Suprapubic skin (tissue), 4 donors: ENCODE data around the gene CADPS. TPM values are rescaled to one million over a fixed set of nuclear protein-coding genes. Genes with fewer than 3 reads are reported as not detected.

Experiments used
- DNase-seq, 2 donors: peaks; one replicate each; pipeline ENCODE4 v3.0.0-alpha.2; 2019; ENCODE audit warnings: low spot score in 2 of 2
- H3K27ac ChIP-seq: fragments of 200-600 bp; sonication (generic); one replicate; pipeline ENCODE4 v1.5.1; 2019
- H3K27me3 ChIP-seq: fragments of 200-600 bp; sonication (generic); one replicate; pipeline ENCODE4 v1.5.1; 2019
- H3K36me3 ChIP-seq: fragments of 200-600 bp; sonication (generic); one replicate; pipeline ENCODE4 v1.5.1; 2019
- H3K4me1 ChIP-seq: fragments of 200-600 bp; sonication (generic); one replicate; pipeline ENCODE4 v1.5.1; 2019
- H3K4me3 ChIP-seq: fragments of 200-600 bp; sonication (generic); one replicate; pipeline ENCODE4 v1.5.1; 2019; ENCODE audit warnings: mild to moderate bottlenecking
- H3K9me3 ChIP-seq: fragments of 200-600 bp; sonication (generic); one replicate; pipeline ENCODE4 v1.5.1; 2019
- CTCF ChIP-seq, 2 donors: fragments of 200-600 bp in 1 of 2; fragments of 450-650 bp in 1 of 2; sonication (generic) in 1 of 2; IDR thresholded peaks; one replicate each; pipeline ENCODE4 v1.5.1; 2016 to 2019; ENCODE audit warnings: antibody characterized with exemption in 2 of 2, mild to moderate bottlenecking in 1 of 2, moderate library complexity in 1 of 2
- EP300 ChIP-seq: sonication (generic); formaldehyde crosslinking; IDR thresholded peaks from one replicate; pipeline ENCODE4 v1.6.1; 2017; ENCODE audit warnings: antibody characterized with exemption
- POLR2A ChIP-seq, 2 donors: fragments of 450-650 bp; IDR thresholded peaks; one replicate each; pipeline ENCODE4 v1.6.1; 2017; ENCODE audit warnings: antibody characterized with exemption in 2 of 2, mild to moderate bottlenecking in 2 of 2, moderate library complexity in 2 of 2
- POLR2AphosphoS5 ChIP-seq, 3 donors: sonication (generic); formaldehyde crosslinking; IDR thresholded peaks; one replicate each; pipeline ENCODE4 v1.6.1; 2017; ENCODE audit warnings: antibody characterized with exemption in 3 of 3
- WGBS: methylation state at CpG from one replicate; pipeline ENCODE4 v1.1.5; 2018; 5-methylcytosine and 5-hydroxymethylcytosine counted together
- total RNA-seq, 4 donors: library from RNA; depleted of rRNA; stranded (reverse); fragments of >200 nt; gene quantifications; one replicate each; pipeline ENCODE4 v1.1.0, GENCODE V29; 2016

The CADPS gene
- total RNA-seq, 4 donors from 2014 or later: 0.57 to 3.8 (median 3.0) TPM

GRCh38 chr3:62602129-62602770 is 273.0 kb downstream of the CADPS start:
- Histone ChIP-seq H3K36me3 (no peaks in the 10 kb centered on the region), H3K27ac (peak overlapping the region; percentile 0), H3K4me1 (peaks cover 20% of the 10 kb centered on the region), H3K27me3 (no peaks in the 10 kb centered on the region), H3K4me3 (no peak overlapping the region), H3K9me3 (no peaks in the 10 kb centered on the region)
- no peak for TF ChIP-seq EP300
- TF ChIP-seq CTCF (IDR thresholded peaks at IDR 0.05): no peak
- no peak for TF ChIP-seq POLR2A (IDR thresholded peaks at IDR 0.05)
- no peak for TF ChIP-seq POLR2AphosphoS5 (IDR thresholded peaks at IDR 0.05)
- WGBS: 63% methylated on average over 10 of the region's 10 CpGs
- no peak for DNase-seq

GRCh38 chr3:62601238-62602070 is 273.8 kb downstream of the CADPS start:
- H3K4me1 ChIP-seq: peaks cover 19% of the 10 kb centered on the region
- no peaks in the 10 kb centered on the region for H3K27me3 ChIP-seq
- 53% methylated on average over 7 of the region's 7 CpGs for WGBS
- H3K27ac ChIP-seq: no peak overlapping the region
- no peaks in the 10 kb centered on the region for H3K36me3 ChIP-seq
- H3K4me3 ChIP-seq: no peak overlapping the region
- TF ChIP-seq POLR2AphosphoS5 (IDR thresholded peaks at IDR 0.05): no peak
- TF ChIP-seq EP300: no peak
- no peak for TF ChIP-seq POLR2A (IDR thresholded peaks at IDR 0.05)
- TF ChIP-seq CTCF (IDR thresholded peaks at IDR 0.05): no peak
- H3K9me3 ChIP-seq: no peaks in the 10 kb centered on the region
- no peak for DNase-seq

- DNase-seq: no peak
- Histone ChIP-seq H3K4me3 (no peak overlapping the region), H3K27me3 (no peaks in the 10 kb centered on the region), H3K9me3 (no peaks in the 10 kb centered on the region), H3K4me1 (peaks cover 15% of the 10 kb centered on the region), H3K36me3 (no peaks in the 10 kb centered on the region), H3K27ac (no peak overlapping the region)
- WGBS: 68% methylated on average over 2 of the region's 2 CpGs
- TF ChIP-seq POLR2AphosphoS5 (IDR thresholded peaks at IDR 0.05): no peak
- TF ChIP-seq CTCF (IDR thresholded peaks at IDR 0.05): no peak
- TF ChIP-seq POLR2A (IDR thresholded peaks at IDR 0.05): no peak
- no peak for TF ChIP-seq EP300
Measured at GRCh38 chr3:62600033-62600432, 275.2 kb downstream of the CADPS start.

- H3K27me3 ChIP-seq: no peaks in the 10 kb centered on the region
- no peaks in the 10 kb centered on the region for H3K36me3 ChIP-seq
- TF ChIP-seq EP300: no peak
- no peak overlapping the region for H3K4me3 ChIP-seq
- peaks cover 10% of the 10 kb centered on the region for H3K4me1 ChIP-seq
- no peak for DNase-seq
- no peak overlapping the region for H3K27ac ChIP-seq
- no peaks in the 10 kb centered on the region for H3K9me3 ChIP-seq
- 83% methylated on average over 1 of the region's 4 CpGs for WGBS
Measured at GRCh38 chr3:62597491-62597890, 277.7 kb downstream of the CADPS start.

GRCh38 chr3:62592408-62592807 is 282.8 kb downstream of the CADPS start:
- DNase-seq: no peak
- Histone ChIP-seq H3K4me3 (no peak overlapping the region), H3K36me3 (no peaks in the 10 kb centered on the region), H3K27ac (no peak overlapping the region), H3K9me3 (no peaks in the 10 kb centered on the region), H3K27me3 (no peaks in the 10 kb centered on the region), H3K4me1 (no peaks in the 10 kb centered on the region)
- TF ChIP-seq CTCF (IDR thresholded peaks at IDR 0.05) (no peak), POLR2AphosphoS5 (IDR thresholded peaks at IDR 0.05) (no peak), EP300 (no peak), POLR2A (IDR thresholded peaks at IDR 0.05) (no peak)
- WGBS: 73% methylated on average over 3 of the region's 3 CpGs
